Kidney (tissue), 14 donors: ENCODE results near the gene CELSR3. TPM values are rescaled to one million over a fixed set of nuclear protein-coding genes. Genes with fewer than 3 reads are reported as not detected.

Experiments used
- DNase-seq, 5 donors: peaks; one replicate each; pipeline ENCODE4 v3.0.0-alpha.2; 2013 to 2020
- FAIRE-seq: peaks from 2 replicates; lab custom pipeline; 2012; peaks lifted over from hg19 to GRCh38; lab: Jason Lieb, UNC
- H3K27ac ChIP-seq, 2 donors: one replicate each; pipeline ENCODE4 v1.7.0; 2013; ENCODE audit warnings: low read depth in 2 of 2, low read length in 2 of 2, inconsistent platforms in 1 of 2
- H3K27me3 ChIP-seq: one replicate; pipeline ENCODE4 v1.7.1; 2013; ENCODE audit warnings: low read length, inconsistent platforms; ENCODE audit not compliant: control insufficient read depth, insufficient read depth
- H3K36me3 ChIP-seq, 3 donors: one replicate each; pipeline versions ENCODE4 v1.7.0 to v1.7.1; 2013; ENCODE audit warnings: low read length in 3 of 3, control low read depth in 1 of 3, inconsistent platforms in 1 of 3; ENCODE audit not compliant: insufficient read depth in 3 of 3, control insufficient read depth in 2 of 3
- H3K4me1 ChIP-seq, 3 donors: one replicate each; pipeline versions ENCODE4 v1.7.0 to v1.7.1; 2013; ENCODE audit warnings: low read length in 3 of 3, inconsistent platforms in 1 of 3, low read depth in 1 of 3; ENCODE audit not compliant: control insufficient read depth in 2 of 3, insufficient read depth in 2 of 3
- H3K4me3 ChIP-seq, 3 donors: one replicate each; pipeline versions ENCODE4 v1.7.0 to v1.8.1; 2013; ENCODE audit warnings: low read length in 3 of 3, control low read depth in 1 of 3, inconsistent platforms in 1 of 3
- H3K9ac ChIP-seq, 3 donors: one replicate each; pipeline versions ENCODE4 v1.7.0 to v1.7.1; 2013; ENCODE audit warnings: low read length in 3 of 3, control low read depth in 1 of 3, inconsistent platforms in 1 of 3
- H3K9me3 ChIP-seq, 3 donors: one replicate each; pipeline versions ENCODE4 v1.7.0 to v1.7.1; 2013; ENCODE audit warnings: low read length in 3 of 3, control low read depth in 1 of 3, inconsistent platforms in 1 of 3; ENCODE audit not compliant: control insufficient read depth in 2 of 3, insufficient read depth in 1 of 3
- intact Hi-C: fragments of 100-400 bp; cut with DNase I; formaldehyde crosslinking; loops from one replicate; pipeline ENCODE4 v1.11.1; 2022
- polyA plus RNA-seq: library from polyadenylated mRNA; stranded (reverse); fragments of 350-450 nt; fragmentation: Illumina TruSeq; extraction: RNeasy Lipid Tissue Mini Kit (QIAGEN cat#74804); gene quantifications from one replicate; pipeline ENCODE4 v1.2.3, GENCODE V29; 2014; ENCODE audit warnings: low read depth, low replicate concordance; ENCODE audit not compliant: insufficient read depth
- total RNA-seq: library from RNA; stranded (reverse); fragmentation: NEBNext Ultra II Directional; extraction: Animal tissue kit (Norgen Biotek cat#: 25700); gene quantifications from one replicate; pipeline ENCODE4 v1.2.1, GENCODE V29; 2021
- TF ChIP-seq, protein P1 (sequence below): IDR thresholded peaks from 3 replicates; pipeline ENCODE4 v1.5.1; 2012; ENCODE audit warnings: mild to moderate bottlenecking, moderate library complexity, borderline replicate concordance; ENCODE audit not compliant: insufficient read depth; ENCODE audit errors: extremely low read depth
- donor health status: control.
- donor health status: control.
- donor health status: control.
- donor health status: control.
- donor health status: control.
- donor health status: DM: yes; HTN: yes; CAD: no.
- donor health status: Normal renal cell carcinoma (clear cell type).

CELSR3 gene
- total and polyA plus RNA-seq, 2 donors from 2014 or later: 0.17 to 2.0 TPM

DNA sequence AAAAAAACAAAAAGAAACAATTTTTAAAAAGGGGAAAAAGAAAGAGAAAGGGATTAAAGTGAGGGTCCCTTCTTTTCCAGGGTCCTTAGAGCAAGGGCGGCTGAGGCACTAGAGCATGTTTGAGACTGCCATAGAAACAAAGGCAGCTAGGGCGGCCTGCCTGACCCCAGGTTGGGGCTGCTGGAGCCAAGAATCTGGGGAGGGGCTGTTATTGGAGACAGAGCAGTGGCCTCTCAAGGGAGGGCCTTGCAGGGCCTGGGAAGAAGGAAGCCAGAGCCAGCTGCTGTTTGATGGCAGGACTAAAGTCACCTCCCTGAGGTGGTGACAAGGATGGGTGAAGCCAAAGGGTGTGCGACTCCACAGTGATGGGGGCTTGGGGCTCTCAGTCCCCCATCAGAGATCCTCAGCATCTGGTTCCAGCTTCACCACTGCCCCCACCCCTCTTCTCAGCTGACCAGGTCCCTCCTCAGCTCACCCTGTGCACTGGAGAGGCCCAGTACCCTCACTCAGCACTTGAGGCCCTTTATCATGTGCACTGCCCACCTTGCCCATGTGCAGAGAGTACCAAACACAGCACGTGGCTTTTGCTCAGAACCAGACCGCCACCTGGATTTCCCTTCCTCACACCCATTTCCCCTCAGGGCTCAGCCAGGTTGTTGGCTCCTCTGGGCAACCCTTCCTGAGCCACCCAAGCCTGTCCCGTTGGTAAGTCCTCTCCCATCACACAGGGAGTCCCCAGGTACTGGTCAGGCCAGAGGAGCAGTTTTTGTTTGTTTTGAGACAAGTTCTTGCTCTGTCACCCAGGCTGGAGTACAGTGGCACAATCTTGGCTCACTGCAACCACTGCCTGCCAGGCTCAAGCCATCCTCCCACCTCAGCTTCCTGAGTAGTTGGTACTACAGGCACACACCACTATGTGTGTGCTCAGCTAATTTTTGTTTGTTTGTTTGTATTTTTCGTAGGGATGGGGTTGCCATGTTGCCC is 42.9 kb downstream of the CELSR3 start:
- Histone ChIP-seq H3K9me3 (peaks cover 0 to 8% (median 1%) of the 10 kb centered on the region in 3 donors), H3K27me3 (no peaks in the 10 kb centered on the region), H3K4me1 (no peaks in the 10 kb centered on the region), H3K9ac (no peak overlapping the region), H3K27ac (no peak overlapping the region), H3K4me3 (no peak overlapping the region), H3K36me3 (no peaks in the 10 kb centered on the region)
- intact Hi-C loops: no loop called here
- DNase-seq (no peak), FAIRE-seq (no peak)
- TF ChIP-seq, protein P1, sequence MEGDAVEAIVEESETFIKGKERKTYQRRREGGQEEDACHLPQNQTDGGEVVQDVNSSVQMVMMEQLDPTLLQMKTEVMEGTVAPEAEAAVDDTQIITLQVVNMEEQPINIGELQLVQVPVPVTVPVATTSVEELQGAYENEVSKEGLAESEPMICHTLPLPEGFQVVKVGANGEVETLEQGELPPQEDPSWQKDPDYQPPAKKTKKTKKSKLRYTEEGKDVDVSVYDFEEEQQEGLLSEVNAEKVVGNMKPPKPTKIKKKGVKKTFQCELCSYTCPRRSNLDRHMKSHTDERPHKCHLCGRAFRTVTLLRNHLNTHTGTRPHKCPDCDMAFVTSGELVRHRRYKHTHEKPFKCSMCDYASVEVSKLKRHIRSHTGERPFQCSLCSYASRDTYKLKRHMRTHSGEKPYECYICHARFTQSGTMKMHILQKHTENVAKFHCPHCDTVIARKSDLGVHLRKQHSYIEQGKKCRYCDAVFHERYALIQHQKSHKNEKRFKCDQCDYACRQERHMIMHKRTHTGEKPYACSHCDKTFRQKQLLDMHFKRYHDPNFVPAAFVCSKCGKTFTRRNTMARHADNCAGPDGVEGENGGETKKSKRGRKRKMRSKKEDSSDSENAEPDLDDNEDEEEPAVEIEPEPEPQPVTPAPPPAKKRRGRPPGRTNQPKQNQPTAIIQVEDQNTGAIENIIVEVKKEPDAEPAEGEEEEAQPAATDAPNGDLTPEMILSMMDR: no peak

DNA sequence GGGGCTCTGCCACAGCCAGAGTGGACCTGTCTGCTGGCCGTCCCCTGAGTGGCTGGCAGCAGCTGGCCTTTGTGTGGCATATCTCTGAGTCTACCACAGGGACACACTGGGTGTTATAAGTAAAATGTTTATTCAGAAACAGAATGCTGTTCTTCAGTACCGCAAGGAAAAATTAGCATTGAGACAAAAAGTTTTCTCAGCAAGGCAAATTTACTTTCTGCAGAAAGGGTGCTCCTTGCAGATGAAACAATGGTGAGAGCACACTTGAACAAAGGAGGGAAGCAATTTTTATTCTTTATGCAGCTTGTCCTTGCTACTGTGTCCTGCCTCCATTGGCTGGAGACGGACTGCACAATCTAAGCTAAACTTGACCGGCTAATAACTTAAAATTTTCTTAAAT is 45.1 kb downstream of the CELSR3 start:
- H3K4me3 ChIP-seq: no peak overlapping the region
- FAIRE-seq: no peak
- H3K4me1 ChIP-seq: no peaks in the 10 kb centered on the region
- DNase-seq: no peak
- H3K9ac ChIP-seq: no peak overlapping the region
- H3K9me3 ChIP-seq: peaks cover 0 to 8% (median 1%) of the 10 kb centered on the region in 3 donors
- intact Hi-C loops: no loop called here
- H3K27me3 ChIP-seq: no peaks in the 10 kb centered on the region
- no peaks in the 10 kb centered on the region for H3K36me3 ChIP-seq
- no peak overlapping the region for H3K27ac ChIP-seq
- TF ChIP-seq, protein P1: no peak

DNA sequence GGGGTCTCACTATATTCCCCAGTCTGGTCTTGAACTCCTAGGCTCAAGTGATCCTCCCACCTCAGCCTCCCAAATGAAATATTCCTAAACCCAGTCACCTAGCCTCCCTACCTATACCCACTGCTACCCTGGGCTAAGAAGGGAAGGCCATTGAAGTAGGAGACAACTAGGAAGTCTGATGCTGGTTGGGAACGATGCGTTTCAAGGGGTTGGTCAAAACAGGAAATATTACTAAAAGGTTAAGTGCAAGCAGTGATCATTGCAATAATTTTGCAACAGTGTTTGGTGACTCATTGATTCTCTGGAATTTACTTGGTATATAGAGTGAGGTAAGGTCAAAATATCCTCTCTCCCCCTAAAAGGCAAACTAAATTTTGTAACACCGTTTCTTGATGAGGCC is 48.6 kb downstream of the CELSR3 start:
- intact Hi-C loops: no loop called here
- H3K9me3 ChIP-seq: peaks cover 0 to 8% (median 1%) of the 10 kb centered on the region in 3 donors
- no peaks in the 10 kb centered on the region for H3K4me1 ChIP-seq
- FAIRE-seq (no peak), DNase-seq (no peak)
- no peak overlapping the region for H3K4me3 ChIP-seq
- H3K36me3 ChIP-seq: no peaks in the 10 kb centered on the region
- H3K9ac ChIP-seq: no peak overlapping the region
- TF ChIP-seq, protein P1: no peak
- H3K27ac ChIP-seq: no peak overlapping the region
- no peaks in the 10 kb centered on the region for H3K27me3 ChIP-seq
